Measurements from ENCODE around the gene BATF3. TPM values are rescaled to one million over a fixed set of nuclear protein-coding genes. Genes with fewer than 3 reads are reported as not detected.
"Not testable (repeated sequence)": the region's sequence is repeated elsewhere in the genome, so short reads cannot be mapped to it uniquely, and the experiment has no call there.

Gene BATF3
- total RNA-seq, 1 donor from 2014 or later = not detected

DNA sequence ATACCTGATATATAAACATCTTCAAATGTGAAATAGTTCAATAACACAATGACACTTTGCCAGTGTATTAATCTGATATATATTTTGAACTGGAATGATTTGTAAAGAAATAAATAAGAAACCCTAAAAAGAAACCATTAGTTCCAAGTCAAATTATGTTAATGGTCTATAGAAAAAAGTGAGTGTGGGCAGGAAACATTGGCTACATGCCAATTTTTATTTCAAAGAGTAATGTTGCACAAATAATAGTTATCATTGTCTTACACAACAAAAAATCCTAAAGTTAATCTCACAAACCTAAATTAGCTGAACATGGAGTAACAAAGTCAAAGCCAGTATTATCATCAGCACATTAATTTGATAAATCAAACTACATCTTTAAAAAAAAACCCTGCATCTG is 37.9 kb upstream of the BATF3 start:
- peaks cover 17% of the 10 kb centered on the region for H3K36me3 Mint-ChIP-seq (ENCODE audit: low read depth)
- H3K27ac Mint-ChIP-seq (ENCODE audit: unreplicated experiment) = no peak overlapping the region
- no peak overlapping the region for H3K4me3 Mint-ChIP-seq
- H3K9me3 Mint-ChIP-seq = no peaks in the 10 kb centered on the region
- no peaks in the 10 kb centered on the region for H3K4me1 Mint-ChIP-seq
- TF ChIP-seq CTCF (conservative IDR thresholded peaks at IDR 0.05) = no peak
- no peak for DNase-seq (ENCODE audit: low read depth, low spot score)
- no peaks in the 10 kb centered on the region for H3K27me3 Mint-ChIP-seq (ENCODE audit: low read depth)

DNA sequence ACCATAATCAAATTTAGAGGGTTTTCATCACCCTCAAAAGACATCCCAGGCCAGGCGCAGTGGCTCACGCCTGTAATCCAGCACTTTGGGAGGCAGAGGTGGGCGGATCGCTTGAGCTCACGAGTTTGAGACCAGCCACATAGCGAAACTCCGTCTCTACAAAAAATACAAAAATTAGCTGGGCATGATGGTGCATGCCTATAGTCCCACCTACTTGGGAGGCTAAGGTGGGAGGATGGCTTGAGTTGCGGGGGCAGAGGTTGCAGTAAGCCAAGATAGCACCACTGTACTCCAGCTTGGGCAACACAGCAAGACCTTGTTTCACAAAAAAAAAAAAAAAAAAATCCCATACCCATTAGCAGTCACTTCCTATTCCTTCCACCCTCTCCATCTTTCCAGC is 33.5 kb upstream of the BATF3 start:
- H3K27ac Mint-ChIP-seq (ENCODE audit: unreplicated experiment) = no peak overlapping the region
- H3K36me3 Mint-ChIP-seq (ENCODE audit: low read depth) = peaks cover 6% of the 10 kb centered on the region
- H3K9me3 Mint-ChIP-seq = no peaks in the 10 kb centered on the region
- H3K4me3 Mint-ChIP-seq = no peak overlapping the region
- H3K4me1 Mint-ChIP-seq = no peaks in the 10 kb centered on the region
- no peaks in the 10 kb centered on the region for H3K27me3 Mint-ChIP-seq (ENCODE audit: low read depth)
- no peak for DNase-seq (ENCODE audit: low read depth, low spot score)
- no peak for TF ChIP-seq CTCF (conservative IDR thresholded peaks at IDR 0.05)

GRCh38 chr1:212731630-212732029 is 32.0 kb upstream of the BATF3 start:
- Mint-ChIP-seq H3K36me3 (ENCODE audit: low read depth) (peaks cover 11% of the 10 kb centered on the region), H3K4me1 (no peaks in the 10 kb centered on the region), H3K27me3 (ENCODE audit: low read depth) (no peaks in the 10 kb centered on the region), H3K9me3 (no peaks in the 10 kb centered on the region), H3K27ac (ENCODE audit: unreplicated experiment) (no peak overlapping the region), H3K4me3 (no peak overlapping the region)
- no peak for TF ChIP-seq CTCF (conservative IDR thresholded peaks at IDR 0.05)
- no peak for DNase-seq (ENCODE audit: low read depth, low spot score)

- TF ChIP-seq CTCF (conservative IDR thresholded peaks at IDR 0.05) = no peak
- H3K4me1 Mint-ChIP-seq = no peaks in the 10 kb centered on the region
- H3K36me3 Mint-ChIP-seq (ENCODE audit: low read depth) = peaks cover 24% of the 10 kb centered on the region
- no peak overlapping the region for H3K4me3 Mint-ChIP-seq
- peaks cover 7% of the 10 kb centered on the region for H3K9me3 Mint-ChIP-seq
- DNase-seq (ENCODE audit: low read depth, low spot score) = no peak
- no peak overlapping the region for H3K27ac Mint-ChIP-seq (ENCODE audit: unreplicated experiment)
- no peaks in the 10 kb centered on the region for H3K27me3 Mint-ChIP-seq (ENCODE audit: low read depth)
These were observed 29.0 kb upstream of the BATF3 start for GRCh38 chr1:212728606-212729005.

DNA sequence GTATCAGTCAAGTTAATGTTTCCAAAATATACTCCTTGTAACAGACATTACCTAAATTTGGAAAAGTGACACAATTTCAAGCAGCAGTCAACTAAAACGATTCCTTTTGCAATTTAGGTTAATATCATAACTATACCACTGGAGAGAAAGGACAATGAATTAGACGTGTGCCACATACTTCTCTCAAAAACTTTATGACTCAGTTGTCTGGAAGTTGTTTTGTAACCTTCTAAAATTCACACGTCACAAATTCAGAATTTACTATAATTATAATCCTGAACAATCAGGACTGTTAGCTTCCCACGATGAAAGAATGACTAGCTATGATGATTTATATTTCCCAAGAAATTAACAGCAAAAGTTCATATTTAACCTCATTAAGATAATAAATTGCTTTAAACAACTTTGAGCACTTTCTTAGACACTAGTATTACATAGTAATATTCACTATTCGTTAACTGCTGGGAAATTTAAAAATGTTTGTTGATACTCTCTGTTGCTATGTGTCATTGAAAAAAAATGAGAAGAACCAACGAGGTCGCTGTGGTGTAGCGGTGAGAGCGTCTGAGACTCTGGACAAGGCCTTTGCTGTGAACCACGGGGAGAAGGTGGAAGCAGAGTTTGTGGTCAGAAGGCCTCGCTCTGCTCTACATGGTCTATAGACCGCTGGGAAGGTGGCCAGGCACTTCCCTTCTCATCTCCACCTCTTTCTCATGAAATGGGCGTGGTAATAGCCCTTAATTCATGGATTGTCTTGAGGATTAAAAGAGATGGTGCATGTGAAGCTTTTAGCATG is 27.9 kb upstream of the BATF3 start:
- TF ChIP-seq CTCF (conservative IDR thresholded peaks at IDR 0.05) = no peak
- Mint-ChIP-seq H3K27me3 (ENCODE audit: low read depth) (no peaks in the 10 kb centered on the region), H3K27ac (ENCODE audit: unreplicated experiment) (no peak overlapping the region), H3K36me3 (ENCODE audit: low read depth) (peaks cover 30% of the 10 kb centered on the region), H3K4me3 (no peak overlapping the region), H3K4me1 (no peaks in the 10 kb centered on the region), H3K9me3 (peaks cover 7% of the 10 kb centered on the region)
- DNase-seq (ENCODE audit: low read depth, low spot score) = no peak

DNA sequence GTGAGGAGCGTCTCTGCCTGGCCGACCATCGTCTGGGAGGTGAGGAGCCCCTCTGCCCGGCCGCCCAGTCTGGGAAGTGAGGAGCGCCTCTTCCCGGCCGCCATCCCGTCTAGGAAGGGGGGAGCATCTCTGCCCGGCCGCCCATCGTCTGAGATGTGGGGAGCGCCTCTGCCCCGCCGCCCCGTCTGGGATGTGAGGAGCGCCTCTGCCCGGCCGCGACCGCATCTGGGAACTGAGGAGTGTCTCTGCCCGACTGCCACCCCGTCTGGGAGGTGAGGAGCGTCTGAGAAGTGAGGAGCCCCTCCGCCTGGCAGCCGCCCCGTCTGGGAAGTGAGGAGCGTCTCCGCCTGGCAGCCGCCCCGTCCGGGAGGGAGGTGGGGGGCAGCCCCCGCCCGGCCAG is 25.0 kb upstream of the BATF3 start:
- not testable (repeated sequence) for H3K9me3 Mint-ChIP-seq; H3K27me3 Mint-ChIP-seq (ENCODE audit: low read depth); H3K27ac Mint-ChIP-seq (ENCODE audit: unreplicated experiment); H3K4me3 Mint-ChIP-seq; H3K4me1 Mint-ChIP-seq; DNase-seq (ENCODE audit: low read depth, low spot score)
- H3K36me3 Mint-ChIP-seq (ENCODE audit: low read depth) = peaks cover 30% of the 10 kb centered on the region
